HG02840 (cell line): ENCODE measurements around the gene COX19.
"Not testable (repeated sequence)": the region's sequence is repeated elsewhere in the genome, so short reads cannot be mapped to it uniquely, and the experiment has no call there.

Source experiments
- ATAC-seq: cut with Tn5 transposase; IDR thresholded peaks from one replicate; pipeline ENCODE4 v1.9.1; 2021; ENCODE audit warnings: mild to moderate bottlenecking, moderate library complexity, moderate number of reproducible peaks; ENCODE audit not compliant: unreplicated experiment, low FRiP score

The COX19 gene

DNA sequence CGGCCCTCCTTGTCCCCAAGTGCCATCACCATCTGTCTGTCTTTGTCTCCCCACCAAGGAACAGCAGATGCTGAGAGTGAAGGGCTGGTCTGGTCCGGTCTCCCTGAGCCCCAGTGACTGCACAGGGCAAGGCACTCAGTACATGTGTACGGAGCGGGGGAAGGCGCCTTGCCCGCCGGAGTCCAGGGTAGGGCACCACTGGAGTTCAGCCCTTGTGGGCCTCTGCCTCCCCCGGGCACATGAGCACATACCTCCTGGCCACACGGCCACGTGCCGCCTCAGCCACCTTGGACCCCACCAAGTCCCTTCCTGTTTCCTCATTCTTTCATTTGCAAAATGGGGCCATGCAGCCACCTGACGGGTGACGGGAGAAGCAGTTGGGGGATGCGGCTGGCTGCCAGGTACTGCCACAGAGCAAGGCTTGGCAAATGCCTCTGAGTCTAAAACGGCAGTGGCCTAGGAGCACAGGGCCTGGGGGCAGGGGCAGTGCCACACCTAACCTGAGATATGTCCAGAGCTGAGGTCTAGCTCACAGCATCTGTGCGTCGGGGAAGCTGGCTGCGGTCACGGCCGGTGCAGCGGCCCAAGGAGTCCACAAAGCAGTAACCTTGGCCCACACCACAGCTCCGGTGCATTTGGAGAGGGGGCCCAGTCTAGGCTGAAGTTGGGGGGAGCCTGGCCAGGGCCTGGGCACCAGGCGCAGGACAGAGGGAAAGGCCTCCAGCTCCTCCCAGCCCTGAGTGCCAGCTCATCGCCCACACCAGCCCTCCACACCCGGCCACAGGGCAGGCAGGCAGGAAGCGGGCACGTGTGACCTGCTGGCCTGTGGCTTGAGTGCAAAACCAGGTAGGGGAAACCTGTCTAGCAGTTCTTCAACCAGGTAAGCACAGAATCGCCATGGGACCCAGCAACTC is 26.1 kb downstream of the COX19 start:
- no peak for ATAC-seq

- ATAC-seq = no peak
These were observed 27.7 kb downstream of the COX19 start for GRCh38 chr7:947391-948210.

GRCh38 chr7:946256-946996 is 28.9 kb downstream of the COX19 start:
- ATAC-seq = no peak

DNA sequence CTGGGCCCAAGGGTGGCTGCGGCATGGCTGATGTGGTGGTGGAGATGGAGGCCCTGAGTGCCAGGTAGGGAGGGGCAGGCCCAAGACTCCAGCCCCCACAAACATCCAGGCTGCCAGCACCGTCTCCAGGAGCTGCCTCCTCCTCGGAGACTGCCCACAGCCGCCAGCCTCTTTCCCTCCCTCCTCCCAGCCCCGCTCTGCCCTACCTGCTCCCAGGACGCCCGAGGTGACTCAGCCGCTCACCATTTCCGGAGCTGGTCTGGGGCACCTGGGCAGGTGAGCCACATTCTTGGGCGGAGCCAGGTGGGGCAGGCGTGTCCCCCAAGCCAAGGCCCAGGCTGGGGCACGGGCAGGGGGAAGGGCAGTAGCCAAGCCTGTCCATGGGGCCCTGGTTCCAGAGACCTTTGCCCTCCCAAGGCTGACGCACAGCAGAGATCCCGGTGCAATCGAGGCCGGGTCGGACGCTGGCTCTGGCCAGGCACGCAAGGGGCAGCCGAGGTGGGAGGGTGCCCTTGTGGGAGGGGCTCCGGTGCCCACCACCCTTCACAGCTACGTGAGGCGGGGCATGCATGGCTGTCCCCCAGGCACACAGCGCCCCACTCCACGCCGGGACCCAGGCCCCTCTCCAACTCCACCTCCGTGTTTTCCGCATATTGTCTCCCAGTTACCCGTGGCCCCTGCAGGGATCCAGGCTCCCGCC is 29.6 kb downstream of the COX19 start:
- no peak for ATAC-seq

- ATAC-seq = no peak
These were observed 30.2 kb downstream of the COX19 start for GRCh38 chr7:945147-945555.

- no peak for ATAC-seq
These were observed 30.6 kb downstream of the COX19 start for GRCh38 chr7:944744-945143.

- not testable (repeated sequence) for ATAC-seq
These were observed 31.6 kb downstream of the COX19 start for GRCh38 chr7:943793-944192.

- ATAC-seq = no peak
These were observed 34.5 kb downstream of the COX19 start for GRCh38 chr7:940599-941408.

DNA sequence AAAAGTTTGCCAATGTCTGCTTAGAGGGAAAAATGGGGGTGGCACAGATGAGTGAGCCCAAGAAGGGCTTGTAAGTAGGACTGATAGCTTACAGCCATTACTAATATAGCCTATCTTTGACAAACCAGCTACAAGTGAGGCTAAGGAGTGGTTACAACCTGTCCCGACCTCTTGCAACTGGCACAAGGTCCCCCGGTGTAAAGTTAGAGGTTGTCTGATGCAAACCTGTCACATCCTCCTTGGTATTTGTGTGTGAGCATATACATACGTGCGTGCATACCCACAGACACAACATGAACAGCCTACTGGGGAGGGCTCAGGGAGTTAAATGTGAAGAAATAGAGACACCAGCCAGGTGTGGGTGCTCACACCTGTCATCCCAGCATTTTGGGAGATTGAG is 35.5 kb downstream of the COX19 start:
- ATAC-seq = no peak

- no peak for ATAC-seq
These were observed 36.7 kb downstream of the COX19 start for GRCh38 chr7:938546-939185.

DNA sequence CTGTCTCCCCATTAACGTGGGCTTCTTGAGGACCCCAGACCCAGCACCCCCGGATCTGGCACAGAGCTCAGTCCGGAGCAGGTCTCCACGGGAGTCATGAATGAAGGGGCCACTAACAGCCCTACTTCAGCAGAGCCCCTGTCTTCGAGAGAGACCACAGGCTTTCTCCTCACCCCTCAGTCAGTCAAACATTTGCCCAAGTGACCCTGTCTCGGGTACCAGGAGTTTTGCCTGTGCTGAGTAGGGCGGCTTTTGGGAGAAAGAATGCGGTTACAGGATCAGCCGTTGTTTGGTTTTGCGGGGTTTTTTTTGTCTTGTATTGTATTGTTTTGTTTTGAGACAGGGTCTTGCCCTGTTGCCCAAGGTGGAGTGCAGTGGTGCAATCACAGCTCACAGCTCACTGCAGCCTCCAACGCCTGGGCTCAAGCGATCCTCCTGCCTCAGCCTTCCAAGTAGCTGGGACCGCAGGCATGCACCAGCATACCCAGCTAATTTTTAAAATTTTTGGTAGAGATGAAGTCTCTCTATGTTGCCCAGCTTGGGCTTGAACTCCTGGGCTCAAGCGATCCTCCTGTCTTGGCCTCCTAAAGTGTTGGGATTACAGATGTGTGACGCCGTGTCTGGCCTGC is 37.4 kb downstream of the COX19 start:
- ATAC-seq = no peak

DNA sequence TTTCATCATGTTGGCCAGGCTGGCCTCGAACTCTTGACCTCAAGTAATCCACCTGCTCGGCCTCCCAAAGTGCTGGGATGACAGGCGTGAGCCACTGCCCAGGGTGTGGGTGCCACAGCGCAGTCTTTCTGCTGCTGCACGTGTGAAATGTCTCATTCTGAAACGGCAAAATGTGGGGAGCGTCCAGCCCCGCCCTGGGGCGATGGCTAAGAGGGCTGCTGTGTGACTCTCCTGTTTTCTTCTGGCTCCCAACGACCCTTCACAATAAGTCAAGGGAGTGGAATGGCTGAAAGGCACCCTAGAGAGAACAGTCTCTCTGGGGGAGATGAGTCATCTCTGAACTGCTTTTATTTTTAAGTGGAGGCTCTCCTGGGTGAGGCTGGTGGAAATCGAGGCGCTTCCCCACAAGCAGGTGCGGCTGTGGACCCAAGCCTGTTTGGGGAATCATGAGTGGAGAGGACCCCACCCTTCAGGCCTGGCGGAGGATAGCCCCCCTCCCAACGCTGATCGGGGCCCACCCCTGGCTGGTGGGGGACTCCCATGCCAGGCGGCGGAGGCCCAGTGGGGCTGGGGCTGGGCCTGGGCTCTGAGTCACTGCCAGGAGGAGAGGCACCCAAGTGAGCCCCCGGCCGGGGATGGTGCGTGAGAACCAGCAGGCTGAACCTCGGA is 38.8 kb downstream of the COX19 start:
- ATAC-seq = peak; percentile 79

DNA sequence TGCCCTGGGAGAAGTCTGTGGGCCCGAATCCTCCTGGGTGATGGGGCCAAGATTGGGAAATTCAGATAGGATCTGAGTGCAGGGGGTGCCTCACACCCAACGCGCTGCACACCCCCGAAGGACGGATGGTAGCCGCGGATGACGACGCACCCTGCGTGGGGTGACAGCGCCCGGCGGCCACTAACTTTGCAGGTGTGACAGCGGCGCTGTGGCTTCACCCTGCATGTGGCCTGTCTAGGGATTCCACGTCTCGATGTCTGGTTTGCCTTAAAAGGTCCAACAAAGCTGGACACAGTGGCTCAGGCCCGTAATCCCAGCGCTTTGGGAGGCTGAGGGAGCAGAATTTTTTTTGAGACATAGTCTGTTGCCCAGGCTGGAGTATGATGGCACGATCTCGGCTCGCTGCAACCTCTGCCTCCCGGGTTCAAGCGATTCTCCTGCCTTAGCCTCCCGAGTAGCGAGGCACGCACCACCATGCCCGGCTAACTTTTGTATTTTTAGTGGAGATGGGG is 39.4 kb downstream of the COX19 start:
- no peak for ATAC-seq

DNA sequence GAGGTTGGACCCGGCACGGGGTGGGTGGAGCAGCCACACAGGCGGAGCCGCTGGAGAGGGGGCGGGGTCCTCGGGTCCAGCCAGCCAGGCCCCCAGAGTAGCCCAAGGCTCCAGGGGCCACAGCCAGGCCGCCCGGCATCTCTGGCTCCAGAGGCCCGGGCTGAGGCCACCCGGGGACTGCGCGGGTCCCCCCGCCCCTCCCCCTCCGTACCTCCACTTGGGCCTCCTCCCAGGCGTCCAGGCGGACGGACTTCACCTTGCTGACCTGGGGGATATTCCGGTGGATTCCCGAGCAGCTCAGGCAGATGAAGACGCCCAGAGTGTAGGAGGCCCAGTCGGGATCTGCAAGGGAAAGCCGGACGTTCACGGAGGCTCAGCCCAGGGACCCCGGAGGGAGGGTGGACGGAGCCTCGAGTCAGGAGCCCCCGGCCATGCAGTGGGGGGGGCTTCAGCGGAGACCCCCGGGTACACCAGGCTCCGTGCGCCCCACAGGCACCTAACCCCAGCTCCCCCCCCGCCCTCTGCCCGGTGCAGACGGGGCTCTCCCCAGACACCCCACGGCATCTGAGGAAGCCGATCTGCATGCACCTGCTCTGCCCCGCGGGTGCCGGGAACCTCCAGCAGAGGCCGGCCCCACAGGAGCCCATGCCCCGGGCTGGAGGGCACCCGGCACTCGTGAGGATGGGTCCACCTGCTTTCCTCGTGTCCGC is 40.0 kb downstream of the COX19 start:
- no peak for ATAC-seq

DNA sequence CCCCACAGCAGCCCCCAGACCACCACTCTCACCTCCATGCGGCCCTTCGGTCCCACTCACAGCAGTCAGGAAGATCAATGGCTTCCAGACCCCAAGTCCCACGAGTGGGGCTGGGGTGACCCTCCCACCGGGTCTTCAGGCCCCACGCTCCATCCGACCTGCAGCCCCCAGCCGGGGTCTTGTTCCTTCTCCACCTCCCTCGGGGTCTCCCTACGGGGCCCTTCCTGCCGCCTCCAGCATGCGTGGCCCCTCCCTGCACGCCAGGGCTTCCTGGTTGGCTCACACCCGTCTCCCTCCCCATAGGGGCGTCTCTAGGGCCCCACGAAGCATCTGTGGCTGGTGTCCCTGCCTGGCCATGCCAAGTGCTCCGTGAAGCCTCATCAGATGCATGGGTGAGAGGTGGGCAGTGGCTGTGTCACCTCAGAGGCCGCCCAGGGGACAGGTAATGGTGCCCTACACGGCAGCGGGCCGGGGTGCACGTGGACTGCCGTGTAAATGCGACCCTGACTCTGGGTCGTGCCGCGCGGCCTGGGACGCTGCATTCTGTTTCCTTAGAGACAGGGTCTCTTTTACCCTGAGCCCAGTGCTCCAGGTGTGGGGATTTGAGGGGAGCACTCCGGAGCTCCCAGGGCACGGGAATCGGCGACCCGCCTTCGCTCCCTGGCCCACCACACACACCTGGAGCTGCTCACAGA is 40.7 kb downstream of the COX19 start:
- no peak for ATAC-seq

DNA sequence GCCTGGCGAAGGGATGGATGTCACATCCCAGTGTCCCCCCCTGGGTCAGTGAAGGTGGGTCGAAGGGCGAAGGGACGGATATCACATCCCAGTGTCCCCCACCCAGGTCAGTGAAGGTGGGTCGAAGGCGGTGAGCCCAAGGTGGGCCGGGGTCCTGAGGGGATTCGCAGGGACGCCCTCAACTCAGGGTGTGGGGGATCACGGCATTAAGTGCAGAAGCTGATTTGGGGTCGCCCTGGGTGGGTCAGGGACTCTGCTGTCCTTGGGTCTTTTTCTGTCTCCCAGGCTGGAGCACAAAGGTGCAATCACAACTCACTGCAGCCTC is 42.7 kb downstream of the COX19 start:
- no peak for ATAC-seq
